H1 (cell line): Measurements from ENCODE around the gene GDE1. TPM values are rescaled to one million over a fixed set of nuclear protein-coding genes. Genes with fewer than 3 reads are reported as not detected.

Source experiments
- CTCF ChIA-PET: fragments of 300-600 bp; sonication (Branson Sonifier 250); formaldehyde crosslinking; loops from one replicate; lab custom pipeline; 2021; ENCODE audit not compliant: partially characterized antibody; lab: Charles Lee
- POLR2A ChIA-PET: fragments of 300-600 bp; sonication (Branson Sonifier 250); formaldehyde crosslinking; loops from one replicate; lab custom pipeline; 2021; ENCODE audit warnings: inconsistent platforms; ENCODE audit not compliant: partially characterized antibody; lab: Charles Lee
- DNase-seq, 2 experiments: peaks; one replicate each; pipeline versions ENCODE4 v3.0.0 to v3.0.0-alpha.2; 2010 to 2022; ENCODE audit warnings: low spot score in 2 of 2, low read depth in 1 of 2, mixed read lengths in 1 of 2
- FAIRE-seq: peaks from 2 replicates; lab custom pipeline; 2011; peaks lifted over from hg19 to GRCh38; lab: Jason Lieb, UNC
- H2AFZ ChIP-seq: 2 replicates; pipeline ENCODE4 v1.8.1; 2012; ENCODE audit warnings: low read length, inconsistent platforms
- H2AK5ac ChIP-seq: 2 replicates; pipeline ENCODE4 v1.6.1; 2013; ENCODE audit warnings: low read depth, low read length
- H2BK120ac ChIP-seq: replicated peaks from 2 replicates; pipeline ENCODE3; 2013; ENCODE audit warnings: low read depth, low read length, inconsistent platforms
- H2BK12ac ChIP-seq: 2 replicates; pipeline ENCODE4 v1.6.1; 2013; ENCODE audit warnings: low read depth, low read length
- H2BK15ac ChIP-seq: 2 replicates; pipeline ENCODE4 v1.6.1; 2013; ENCODE audit warnings: low read length
- H2BK20ac ChIP-seq: 2 replicates; pipeline ENCODE4 v1.6.1; 2013; ENCODE audit warnings: low read length
- H2BK5ac ChIP-seq: 2 replicates; pipeline ENCODE4 v1.6.1; 2013; ENCODE audit warnings: low read depth, low read length
- H3K14ac ChIP-seq: 2 replicates; pipeline ENCODE4 v1.6.1; 2013; ENCODE audit warnings: inconsistent platforms; ENCODE audit not compliant: insufficient read length
- H3K18ac ChIP-seq: 2 replicates; pipeline ENCODE4 v1.6.1; 2013; ENCODE audit warnings: low read length; ENCODE audit errors: extremely low read depth
- H3K23ac ChIP-seq: 2 replicates; pipeline ENCODE4 v1.6.1; 2013; ENCODE audit warnings: inconsistent platforms; ENCODE audit not compliant: insufficient read length
- H3K23me2 ChIP-seq: 2 replicates; pipeline ENCODE4 v1.6.1; 2013; ENCODE audit warnings: low read depth, low read length
- H3K27ac ChIP-seq: 2 replicates; pipeline ENCODE4 v1.6.1; 2011; ENCODE audit warnings: low read depth, low read length, inconsistent platforms
- H3K27me3 ChIP-seq, 4 experiments: replicated peaks in 1 of 4; 1 replicate in 1 of 4; 2 replicates in 3 of 4; pipeline versions ENCODE4 v1.6.1 to v1.8.1; 2011 to 2013; ENCODE audit warnings: low read length in 3 of 4, mild to moderate bottlenecking in 3 of 4, inconsistent platforms in 2 of 4, mixed read lengths in 2 of 4, moderate library complexity in 1 of 4; ENCODE audit not compliant: control insufficient read depth in 3 of 4, insufficient read depth in 3 of 4; ENCODE audit errors: extremely low read depth in 1 of 4
- H3K36me3 ChIP-seq, 4 experiments: 2 replicates each; pipeline versions ENCODE4 v1.6.1 to v1.8.1; 2011 to 2013; ENCODE audit warnings: mild to moderate bottlenecking in 4 of 4, low read length in 3 of 4, moderate library complexity in 2 of 4, control low read depth in 1 of 4, inconsistent platforms in 1 of 4; ENCODE audit not compliant: insufficient read depth in 4 of 4, control insufficient read depth in 2 of 4
- H3K4ac ChIP-seq: replicated peaks from 2 replicates; pipeline ENCODE3; 2013; ENCODE audit warnings: low read length, low read depth, mixed read lengths, inconsistent platforms; ENCODE audit not compliant: insufficient read length
- H3K4me1 ChIP-seq, 4 experiments: replicated peaks in 1 of 4; 1 replicate in 1 of 4; 2 replicates in 3 of 4; pipeline versions ENCODE4 v1.6.1 to v1.8.1; 2011 to 2013; ENCODE audit warnings: low read length in 3 of 4, inconsistent platforms in 2 of 4, mixed read lengths in 1 of 4; ENCODE audit not compliant: insufficient read depth in 4 of 4, control insufficient read depth in 3 of 4
- H3K4me2 ChIP-seq, 2 experiments: 2 replicates each; pipeline versions ENCODE4 v1.6.1 to v1.8.1; 2011 to 2013; ENCODE audit warnings: low read depth in 2 of 2, low read length in 2 of 2, control low read depth in 1 of 2, inconsistent platforms in 1 of 2, mild to moderate bottlenecking in 1 of 2; ENCODE audit not compliant: insufficient read depth in 1 of 2
- H3K4me3 ChIP-seq, 4 experiments: fragments of 200-600, 300-600 bp in 1 of 4; sonication (generic), shearing (Covaris generic), sonication (Bioruptor Twin) in 1 of 4; 2 replicates each; pipeline versions ENCODE4 v1.5.1 to v1.8.1; 2011 to 2016; ENCODE audit warnings: low read length in 4 of 4, low read depth in 3 of 4, control low read depth in 2 of 4, inconsistent platforms in 2 of 4, mild to moderate bottlenecking in 2 of 4, mixed read lengths in 1 of 4, moderate library complexity in 1 of 4; ENCODE audit not compliant: insufficient read depth in 2 of 4; ENCODE audit errors: extremely low read depth in 1 of 4
- H3K56ac ChIP-seq: replicated peaks from 2 replicates; pipeline ENCODE3; 2013; ENCODE audit warnings: low read depth, mild to moderate bottlenecking, mixed read lengths, low read length, inconsistent platforms; ENCODE audit not compliant: insufficient read length
- H3K79me1 ChIP-seq: 2 replicates; pipeline ENCODE4 v1.6.1; 2013; ENCODE audit warnings: low read depth, low read length, control low read depth
- H3K79me2 ChIP-seq, 2 experiments: 2 replicates each; pipeline versions ENCODE4 v1.6.1 to v1.8.1; 2012 to 2013; ENCODE audit warnings: low read length in 2 of 2, mild to moderate bottlenecking in 2 of 2, inconsistent platforms in 1 of 2; ENCODE audit not compliant: insufficient read depth in 2 of 2, control insufficient read depth in 1 of 2
- H3K9ac ChIP-seq, 4 experiments: replicated peaks in 1 of 4; 1 replicate in 1 of 4; 2 replicates in 3 of 4; pipeline versions ENCODE4 v1.6.1 to v1.8.1; 2011 to 2013; ENCODE audit warnings: low read depth in 3 of 4, low read length in 3 of 4, control low read depth in 2 of 4, mild to moderate bottlenecking in 2 of 4, moderate library complexity in 2 of 4, inconsistent platforms in 1 of 4; ENCODE audit errors: extremely low read depth in 1 of 4
- H3K9me3 ChIP-seq, 2 experiments: 2 replicates each; pipeline versions ENCODE4 v1.6.1 to v1.8.1; 2012 to 2013; ENCODE audit warnings: mild to moderate bottlenecking in 2 of 2, moderate library complexity in 2 of 2, control low read depth in 1 of 2, inconsistent platforms in 1 of 2, low read depth in 1 of 2, low read length in 1 of 2, mixed read lengths in 1 of 2; ENCODE audit not compliant: insufficient read depth in 2 of 2
- H4K20me1 ChIP-seq, 2 experiments: replicated peaks in 1 of 2; 2 replicates each; pipeline versions ENCODE3 to v1.8.1; 2011 to 2013; ENCODE audit warnings: inconsistent platforms in 2 of 2, low read length in 2 of 2, mild to moderate bottlenecking in 1 of 2; ENCODE audit not compliant: insufficient read depth in 2 of 2, control insufficient read depth in 1 of 2
- H4K5ac ChIP-seq: 2 replicates; pipeline ENCODE4 v1.6.1; 2013; ENCODE audit warnings: low read length, low read depth, mixed read lengths, inconsistent platforms; ENCODE audit not compliant: insufficient read length
- H4K8ac ChIP-seq: 2 replicates; pipeline ENCODE4 v1.8.0; 2013; ENCODE audit warnings: mild to moderate bottlenecking, moderate library complexity, low read length, inconsistent platforms; ENCODE audit not compliant: insufficient read depth; ENCODE audit errors: extremely low read depth
- H4K91ac ChIP-seq: replicated peaks from 2 replicates; pipeline ENCODE3; 2013; ENCODE audit warnings: low read length, mixed read lengths, inconsistent platforms; ENCODE audit not compliant: insufficient read length
- ASH2L ChIP-seq: fragments of 200-600, 300-600 bp; sonication (generic); IDR thresholded peaks from one replicate; pipeline ENCODE4 v1.7.1; 2017; ENCODE audit warnings: low read length
- ATF2 ChIP-seq: IDR thresholded peaks from 2 replicates; pipeline ENCODE4 v1.6.1; 2012; ENCODE audit warnings: low read length, inconsistent platforms
- BACH1 ChIP-seq: IDR thresholded peaks from 2 replicates; pipeline ENCODE4 v1.6.1; 2012; ENCODE audit warnings: low read length, improper control_type of control experiment
- CBX5 ChIP-seq: fragments of 300-800, 300-1000 bp; sonication (generic); IDR thresholded peaks from 2 replicates; pipeline ENCODE4 v1.7.1; 2016; ENCODE audit warnings: antibody characterized with exemption, low read length, low read depth
- CEBPB ChIP-seq: IDR thresholded peaks from 2 replicates; pipeline ENCODE4 v1.6.1; 2012; ENCODE audit warnings: low read depth, low read length
- EGR1 ChIP-seq: IDR thresholded peaks from 2 replicates; pipeline ENCODE4 v1.6.1; 2011; ENCODE audit warnings: low read depth, low read length, borderline replicate concordance
- GABPA ChIP-seq: IDR thresholded peaks from 2 replicates; pipeline ENCODE4 v1.6.1; 2011; ENCODE audit warnings: mild to moderate bottlenecking, low read length, moderate library complexity, borderline replicate concordance; ENCODE audit not compliant: insufficient read depth
- JUND ChIP-seq: IDR thresholded peaks from 2 replicates; pipeline ENCODE4 v1.6.1; 2011; ENCODE audit warnings: mild to moderate bottlenecking, improper control_type of control experiment, low read length
- MAFK ChIP-seq: IDR thresholded peaks from 2 replicates; pipeline ENCODE4 v1.6.1; 2012; ENCODE audit warnings: low read depth, mild to moderate bottlenecking, improper control_type of control experiment, low read length
- MAX ChIP-seq: IDR thresholded peaks from 2 replicates; pipeline ENCODE4 v1.6.1; 2012; ENCODE audit warnings: inconsistent platforms
- SIRT6 ChIP-seq: IDR thresholded peaks from one replicate; pipeline ENCODE4 v1.7.1; 2012; ENCODE audit warnings: low read length, inconsistent platforms
- SIX5 ChIP-seq: IDR thresholded peaks from 2 replicates; pipeline ENCODE4 v1.6.1; 2011; ENCODE audit warnings: mild to moderate bottlenecking, low read depth, low read length
- TAF7 ChIP-seq: optimal IDR thresholded peaks from 2 replicates; pipeline ENCODE3; 2011; ENCODE audit warnings: low read depth, mild to moderate bottlenecking, inconsistent platforms, low read length, moderate library complexity, borderline replicate concordance
- TCF12 ChIP-seq: IDR thresholded peaks from 2 replicates; pipeline ENCODE4 v1.6.1; 2011; ENCODE audit warnings: low read depth, mild to moderate bottlenecking, low read length
- whole genome bisulfite sequencing, 2 experiments: shearing (Covaris generic) in 1 of 2; methylation state at CpG; one replicate each; pipeline versions ENCODE4 v1.1.6 to v1.1.7; 2013 to 2015; ENCODE audit warnings: low lambda C conversion rate in 2 of 2, mixed read lengths in 2 of 2, inconsistent platforms in 1 of 2, low coverage in 1 of 2, missing lambda C conversion rate in 1 of 2; ENCODE audit not compliant: insufficient replicate concordance in 2 of 2, insufficient coverage in 1 of 2, insufficient read length in 1 of 2; ENCODE audit errors: extremely low coverage in 1 of 2, missing lambda C conversion rate in 1 of 2; 5-methylcytosine and 5-hydroxymethylcytosine counted together
- polyA plus RNA-seq, 7 experiments: library from polyadenylated mRNA; depleted of rRNA in 3 of 7; stranded (reverse) in 5 of 7; unstranded in 2 of 7; fragments of >200 nt in 5 of 7; fragments of 200-250 nt in 2 of 7; gene quantifications; 1 replicate in 5 of 7; 2 replicates in 1 of 7; 4 replicates in 1 of 7; pipeline versions ENCODE4 v1.2.1 to v1.2.3, GENCODE V29; 2011 to 2013; ENCODE audit warnings: missing spikeins in 2 of 7, mixed read lengths in 2 of 7
- total RNA-seq: library from RNA; stranded (reverse); fragmentation: NEBNext Ultra II Directional; extraction: Animal tissue kit (Norgen Biotek cat#: 25700); gene quantifications from 2 replicates; pipeline ENCODE4 v1.2.1, GENCODE V29; 2021

Gene GDE1
- total and polyA plus RNA-seq, 2 of the 8 experiments (the other 6 are each of a cell fraction or from before 2014, with no cell fraction given), result 29.2 to 70.8 TPM

- H3K23ac ChIP-seq, result no peak overlapping the region
- POLR2A ChIA-PET, result interaction anchor here (0.6 to 1.2 kb wide), 2 partner anchors 10 to 304 kb away, joined by 3 read pairs; no protein-coding TSS in a partner anchor
- FAIRE-seq, result no peak
- no peak for TF ChIP-seq ATF2
- no peak for TF ChIP-seq BACH1
- TF ChIP-seq MAX, result no peak
- TF ChIP-seq SIX5, result no peak
- TF ChIP-seq SIRT6, result no peak
- TF ChIP-seq ASH2L, result no peak
- TF ChIP-seq GABPA, result no peak
- TF ChIP-seq EGR1, result no peak
- TF ChIP-seq JUND, result no peak
- no peak for TF ChIP-seq TCF12
- TF ChIP-seq TAF7, result no peak
- TF ChIP-seq CEBPB, result no peak
- no peak for TF ChIP-seq MAFK
- TF ChIP-seq CBX5, result no peak
These were observed 43.4 kb downstream of the GDE1 start for GRCh38 chr16:19478505-19478904.

More at GRCh38 chr16:19478505-19478904, 43.4 kb downstream of the GDE1 start:
- H3K79me2 ChIP-seq, result no peaks in the 10 kb centered on the region
- H3K27me3 ChIP-seq, result no peaks in the 10 kb centered on the region
- no peak overlapping the region for H2AK5ac ChIP-seq
- H2BK20ac ChIP-seq, result no peak overlapping the region
- H3K4ac ChIP-seq, result no peak overlapping the region
- H4K91ac ChIP-seq, result no peak overlapping the region
- no peak overlapping the region for H3K4me2 ChIP-seq
- 94% methylated on average over 1 of the region's 1 CpG; no CpG with 5 or more reads in 1 of the 2 experiments for WGBS, 2 experiments
- no peak overlapping the region for H4K5ac ChIP-seq
- no peak for DNase-seq
- no peak overlapping the region for H2BK5ac ChIP-seq
- CTCF ChIA-PET, result interaction anchor here (0.8 to 1.8 kb wide), 3 partner anchors 27 to 89 kb away, joined by 3 to 5 read pairs (median 3); no protein-coding TSS in a partner anchor
- no peak overlapping the region for H3K4me3 ChIP-seq
- H2BK120ac ChIP-seq, result no peak overlapping the region
- H3K9me3 ChIP-seq, result no peaks in the 10 kb centered on the region
- H3K9ac ChIP-seq, result no peak overlapping the region
- no peak overlapping the region for H4K8ac ChIP-seq
- H3K23me2 ChIP-seq, result no peaks in the 10 kb centered on the region; the same call in 1 of the 2 replicates
- no peaks in the 10 kb centered on the region for H3K36me3 ChIP-seq
- no peak overlapping the region for H2BK15ac ChIP-seq
- H2BK12ac ChIP-seq, result no peak overlapping the region
- no peak overlapping the region for H3K27ac ChIP-seq
- no peak overlapping the region for H3K14ac ChIP-seq
- H2AFZ ChIP-seq, result no peak overlapping the region
- no peak overlapping the region for H3K56ac ChIP-seq
- H3K18ac ChIP-seq, result no peak overlapping the region
- H4K20me1 ChIP-seq, result no peaks in the 10 kb centered on the region
- H3K79me1 ChIP-seq, result no peaks in the 10 kb centered on the region
- H3K4me1 ChIP-seq, result no peaks in the 10 kb centered on the region; a peak in 1 of 7 replicates
